Measurements from ENCODE around the gene KLC3.

Gene KLC3

GRCh38 chr19:45352914-45353796 is 12.6 kb downstream of the KLC3 start:
- H3K4me3 ChIP-seq (ENCODE audit: low read length), result no peak overlapping the region
- no peak for TF ChIP-seq CTCF (conservative IDR thresholded peaks at IDR 0.05; ENCODE audit: low read depth, low read length)
- no peak for DNase-seq (ENCODE audit: low read depth)

- TF ChIP-seq CTCF (conservative IDR thresholded peaks at IDR 0.05; ENCODE audit: low read depth, low read length), result no peak
- DNase-seq (ENCODE audit: low read depth), result no peak
- H3K4me3 ChIP-seq (ENCODE audit: low read length), result no peak overlapping the region
These were observed 13.8 kb downstream of the KLC3 start for GRCh38 chr19:45354241-45354842.

- DNase-seq (ENCODE audit: low read depth), result no peak
- no peak overlapping the region for H3K4me3 ChIP-seq (ENCODE audit: low read length)
- TF ChIP-seq CTCF (conservative IDR thresholded peaks at IDR 0.05; ENCODE audit: low read depth, low read length), result no peak
These were observed 14.9 kb downstream of the KLC3 start for GRCh38 chr19:45355402-45355801.

- DNase-seq (ENCODE audit: low read depth), result no peak
- no peak overlapping the region for H3K4me3 ChIP-seq (ENCODE audit: low read length)
- no peak for TF ChIP-seq CTCF (conservative IDR thresholded peaks at IDR 0.05; ENCODE audit: low read depth, low read length)
These were observed 15.4 kb downstream of the KLC3 start for GRCh38 chr19:45355910-45356309.

GRCh38 chr19:45356760-45357444 is 16.4 kb downstream of the KLC3 start:
- H3K4me3 ChIP-seq (ENCODE audit: low read length), result no peak overlapping the region
- DNase-seq (ENCODE audit: low read depth), result no peak
- TF ChIP-seq CTCF (conservative IDR thresholded peaks at IDR 0.05; ENCODE audit: low read depth, low read length), result no peak

- TF ChIP-seq CTCF (conservative IDR thresholded peaks at IDR 0.05; ENCODE audit: low read depth, low read length), result no peak
These were observed 16.9 kb downstream of the KLC3 start for GRCh38 chr19:45357445-45357783.

More at GRCh38 chr19:45357445-45357783, 16.9 kb downstream of the KLC3 start:
- no peak for DNase-seq (ENCODE audit: low read depth)
- no peak overlapping the region for H3K4me3 ChIP-seq (ENCODE audit: low read length)

All from retinal pigment epithelial cell (primary cell).